Skeletal muscle satellite cell (primary cell): ENCODE data around the gene CNIH4.
"Not testable (repeated sequence)": the region's sequence is repeated elsewhere in the genome, so short reads cannot be mapped to it uniquely, and the experiment has no call there.

Source experiments
- H3K27me3 ChIP-seq: 2 replicates; pipeline ENCODE4 v1.7.0; 2013; ENCODE audit warnings: low read length; ENCODE audit not compliant: control insufficient read depth, insufficient read depth
- H3K36me3 ChIP-seq: 2 replicates; pipeline ENCODE4 v1.7.0; 2013; ENCODE audit warnings: mild to moderate bottlenecking, control low read depth, low read length; ENCODE audit not compliant: insufficient read depth
- H3K4me1 ChIP-seq: 2 replicates; pipeline ENCODE4 v1.7.0; 2013; ENCODE audit warnings: low read length; ENCODE audit not compliant: control insufficient read depth, insufficient read depth
- H3K4me2 ChIP-seq: 2 replicates; pipeline ENCODE4 v1.7.0; 2013; ENCODE audit warnings: mild to moderate bottlenecking, low read length
- H3K4me3 ChIP-seq: 2 replicates; pipeline ENCODE4 v1.7.0; 2013; ENCODE audit warnings: low read length
- H3K9ac ChIP-seq: 2 replicates; pipeline ENCODE4 v1.7.0; 2013; ENCODE audit warnings: mild to moderate bottlenecking, low read depth, low read length, moderate library complexity
- H3K9me3 ChIP-seq: replicated peaks from 2 replicates; pipeline ENCODE4 v1.7.0; 2013; ENCODE audit warnings: mild to moderate bottlenecking, control low read depth, low read length
- small RNA-seq: library from RNA; depleted of rRNA; stranded (forward); fragments of <200 nt; gene quantifications from one replicate; pipeline ENCODE3, GENCODE V24; 2012

Gene CNIH4

DNA sequence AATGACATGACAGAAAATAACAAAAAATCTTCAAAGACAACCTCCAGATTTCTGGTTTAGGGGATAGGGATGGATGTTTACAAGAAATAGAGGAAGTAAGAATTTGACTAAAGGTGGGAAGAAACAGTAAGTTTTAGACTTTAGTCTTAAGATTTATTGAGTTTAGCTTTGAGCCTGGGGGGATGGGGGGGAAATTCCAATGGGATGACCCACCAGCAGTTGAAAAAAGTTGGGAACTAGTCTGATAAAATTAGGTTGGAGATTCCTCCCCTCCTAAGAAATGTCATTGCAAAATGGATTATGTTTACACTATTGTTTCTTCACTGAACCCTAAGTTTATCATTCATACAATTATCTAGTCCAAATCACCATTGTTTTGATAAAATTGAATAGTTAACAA, 49.5 kb downstream of the CNIH4 start:
- Histone ChIP-seq H3K36me3 (peaks cover 85% of the 10 kb centered on the region), H3K9ac (no peak overlapping the region), H3K27me3 (no peaks in the 10 kb centered on the region), H3K4me3 (no peak overlapping the region), H3K4me1 (peaks cover 6% of the 10 kb centered on the region), H3K4me2 (no peak overlapping the region), H3K9me3 (no peaks in the 10 kb centered on the region)

DNA sequence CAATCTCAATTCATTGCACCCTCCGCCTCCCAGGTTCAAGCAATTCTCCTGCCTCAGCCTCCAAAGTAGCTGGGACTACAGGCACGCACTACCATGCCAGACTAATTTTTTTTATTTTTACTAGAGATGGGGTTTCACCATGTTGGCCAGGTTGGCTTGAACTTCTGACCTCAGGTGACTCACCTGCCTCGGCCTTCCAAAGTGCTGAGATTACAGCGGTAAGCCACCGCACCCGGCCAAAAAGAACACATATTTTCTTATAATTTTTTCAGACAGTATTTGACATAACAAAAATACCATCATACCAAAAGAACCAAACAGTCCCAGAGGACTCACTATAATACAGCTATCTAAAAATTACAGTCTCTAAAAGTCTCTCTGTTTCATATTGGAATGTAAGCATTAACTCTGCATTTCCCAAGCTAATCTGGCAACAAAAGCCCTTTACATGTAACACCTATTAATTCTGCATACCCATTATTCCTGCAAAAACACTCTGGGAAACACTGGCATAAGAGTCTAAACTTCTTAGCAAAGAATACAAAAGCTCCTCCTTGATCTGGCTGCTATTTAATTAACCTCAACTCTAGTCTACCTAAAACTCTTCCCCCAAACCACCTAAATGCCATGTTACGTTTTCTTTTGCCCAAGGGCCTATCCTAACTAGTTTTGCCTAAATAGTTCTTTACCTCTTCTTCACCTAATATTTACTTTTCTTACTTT, 51.1 kb downstream of the CNIH4 start:
- Histone ChIP-seq H3K27me3 (no peaks in the 10 kb centered on the region), H3K36me3 (peaks cover 80% of the 10 kb centered on the region), H3K4me2 (no peak overlapping the region), H3K9ac (no peak overlapping the region), H3K4me3 (no peak overlapping the region), H3K4me1 (peaks cover 6% of the 10 kb centered on the region), H3K9me3 (no peaks in the 10 kb centered on the region)

DNA sequence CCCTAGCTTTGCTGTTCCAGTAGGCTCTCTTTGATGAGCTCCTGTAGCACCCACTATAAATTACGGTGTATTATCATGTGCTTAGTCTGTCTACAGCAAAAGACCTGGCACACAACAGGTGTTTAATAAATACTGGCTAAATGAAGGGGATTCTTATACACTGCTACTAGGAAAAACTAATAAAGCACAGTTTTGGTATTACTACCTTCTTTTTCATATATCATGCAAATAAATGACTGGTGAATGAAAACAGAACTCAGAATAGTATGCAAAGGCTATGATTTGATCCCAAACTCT, 51.6 kb downstream of the CNIH4 start:
- H3K4me3 ChIP-seq: no peak overlapping the region
- H3K9me3 ChIP-seq: no peaks in the 10 kb centered on the region
- H3K4me1 ChIP-seq: peaks cover 6% of the 10 kb centered on the region
- peaks cover 79% of the 10 kb centered on the region for H3K36me3 ChIP-seq
- H3K27me3 ChIP-seq: no peaks in the 10 kb centered on the region
- H3K9ac ChIP-seq: no peak overlapping the region
- H3K4me2 ChIP-seq: no peak overlapping the region

DNA sequence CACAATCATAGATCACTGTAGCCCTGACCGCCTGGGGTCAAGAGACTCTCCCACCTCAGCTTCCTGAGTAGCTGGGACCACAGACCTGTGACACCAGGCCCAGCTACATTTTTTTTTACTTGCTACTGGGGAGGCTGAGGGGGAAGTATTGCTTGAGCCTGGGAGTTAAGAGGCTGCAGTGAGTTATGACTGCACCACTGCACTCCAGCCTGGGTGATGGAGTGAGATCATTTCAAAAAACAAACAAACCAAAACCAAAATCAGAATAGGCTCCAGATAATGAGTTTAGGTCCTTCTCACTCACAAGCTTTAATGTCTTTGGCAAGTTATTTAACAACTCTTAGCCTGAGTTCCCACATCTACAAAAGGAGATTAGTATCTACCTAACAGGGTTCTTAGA, 55.1 kb downstream of the CNIH4 start:
- no peak overlapping the region for H3K4me3 ChIP-seq
- peaks cover 62% of the 10 kb centered on the region for H3K36me3 ChIP-seq
- no peaks in the 10 kb centered on the region for H3K27me3 ChIP-seq
- no peak overlapping the region for H3K4me2 ChIP-seq
- no peaks in the 10 kb centered on the region for H3K4me1 ChIP-seq
- H3K9me3 ChIP-seq: no peaks in the 10 kb centered on the region
- H3K9ac ChIP-seq: no peak overlapping the region

DNA sequence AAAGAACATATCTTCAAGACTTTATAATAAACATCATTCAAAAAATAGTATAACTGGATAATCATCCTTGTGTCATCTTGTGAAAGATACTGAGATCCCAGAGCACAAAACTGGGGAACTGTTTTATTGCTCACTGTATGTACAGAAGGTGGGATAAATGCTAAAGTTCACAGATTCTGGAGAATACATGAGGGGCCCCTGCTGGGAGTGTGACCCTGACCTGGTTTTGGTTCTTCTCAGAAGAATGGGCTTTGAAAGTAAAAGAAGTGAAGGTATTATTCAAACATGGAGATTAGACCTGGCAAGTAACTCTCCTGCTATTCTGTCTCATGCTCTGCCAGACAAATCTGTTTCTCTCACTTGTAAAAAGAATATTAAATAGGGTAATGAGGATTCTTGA, 63.4 kb downstream of the CNIH4 start:
- H3K9ac ChIP-seq: no peak overlapping the region
- H3K9me3 ChIP-seq: no peaks in the 10 kb centered on the region
- H3K4me2 ChIP-seq: no peak overlapping the region
- H3K4me1 ChIP-seq: no peaks in the 10 kb centered on the region
- H3K4me3 ChIP-seq: no peak overlapping the region
- peaks cover 90% of the 10 kb centered on the region for H3K36me3 ChIP-seq
- H3K27me3 ChIP-seq: no peaks in the 10 kb centered on the region

DNA sequence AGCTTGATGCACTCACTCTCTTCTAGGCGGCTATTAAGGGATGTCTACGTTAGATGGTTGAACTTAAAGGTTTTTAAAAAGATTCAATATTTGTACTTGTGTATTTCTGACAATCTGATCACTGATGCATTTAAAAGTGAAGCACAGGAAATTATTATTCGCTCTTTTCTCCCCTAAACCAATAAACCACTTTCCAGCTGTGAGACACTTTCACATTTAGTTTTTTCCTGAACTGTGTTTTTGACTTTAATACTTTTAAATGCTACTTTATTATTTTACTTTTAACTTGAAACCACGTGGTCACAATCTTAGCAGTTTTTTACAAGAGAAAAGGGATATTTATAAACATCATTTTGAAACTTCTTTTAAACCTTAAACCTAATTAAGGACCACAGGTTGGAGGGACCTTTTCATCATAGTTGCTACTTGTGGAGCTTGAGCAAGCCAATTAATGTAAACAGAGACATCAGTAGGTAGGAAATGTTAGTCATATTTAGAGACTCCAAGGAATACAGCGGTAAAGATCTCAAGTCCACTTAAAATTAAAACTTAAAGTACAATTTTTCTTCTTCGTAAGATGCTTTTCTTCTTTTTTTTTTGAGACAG, 68.7 kb downstream of the CNIH4 start:
- Histone ChIP-seq H3K9ac (no peak overlapping the region), H3K9me3 (no peaks in the 10 kb centered on the region), H3K4me1 (peaks cover 22% of the 10 kb centered on the region), H3K27me3 (no peaks in the 10 kb centered on the region), H3K4me3 (no peak overlapping the region), H3K36me3 (peaks cover 67% of the 10 kb centered on the region), H3K4me2 (no peak overlapping the region)

DNA sequence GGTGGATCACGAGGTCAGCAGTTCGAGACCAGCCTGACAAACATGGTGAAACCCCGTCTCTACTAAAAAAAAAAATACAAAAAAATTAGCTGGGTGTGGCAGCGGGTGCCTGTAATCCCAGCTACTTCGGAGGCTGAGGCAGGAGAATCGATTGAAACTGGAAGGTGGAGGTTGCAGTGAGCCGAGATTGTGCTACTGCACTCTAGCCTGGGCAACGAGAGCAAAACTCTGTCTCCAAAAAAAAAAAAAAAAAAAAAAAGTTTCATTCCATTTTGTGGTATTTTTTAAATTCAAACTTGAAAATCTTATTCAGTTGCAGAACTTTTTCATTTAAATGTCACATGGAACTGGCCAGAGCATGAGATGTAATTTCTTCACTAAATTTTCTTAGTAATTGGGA, 70.2 kb downstream of the CNIH4 start:
- Histone ChIP-seq H3K4me1 (peaks cover 33% of the 10 kb centered on the region), H3K36me3 (peaks cover 60% of the 10 kb centered on the region), H3K4me2 (peak overlapping the region; percentile 41)
- H3K9me3 ChIP-seq, H3K9ac ChIP-seq, H3K27me3 ChIP-seq, H3K4me3 ChIP-seq: not testable (repeated sequence)

DNA sequence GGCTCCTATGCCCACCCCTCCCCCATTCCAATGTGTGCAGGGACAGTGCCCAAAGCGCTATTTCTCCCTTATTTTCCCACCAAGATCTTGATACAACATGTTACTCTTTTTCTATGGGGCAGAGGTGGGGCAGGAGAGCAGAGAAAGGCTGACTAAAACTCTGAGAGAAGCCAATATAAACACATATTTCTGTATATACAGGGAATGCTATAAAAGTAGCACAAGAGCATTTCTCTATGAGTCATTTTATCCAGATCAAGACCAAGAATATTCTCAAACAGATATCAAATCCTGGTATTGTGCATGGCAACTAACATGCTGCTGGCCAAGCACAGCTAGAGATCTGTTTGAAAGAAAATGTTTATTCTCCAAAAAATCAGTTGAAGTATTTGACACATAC, 70.7 kb downstream of the CNIH4 start:
- H3K27me3 ChIP-seq: no peaks in the 10 kb centered on the region
- no peak overlapping the region for H3K4me3 ChIP-seq
- H3K4me1 ChIP-seq: peaks cover 33% of the 10 kb centered on the region
- H3K4me2 ChIP-seq: peak overlapping the region; percentile 41
- no peaks in the 10 kb centered on the region for H3K9me3 ChIP-seq
- peak overlapping the region; percentile 5 for H3K9ac ChIP-seq
- H3K36me3 ChIP-seq: peaks cover 56% of the 10 kb centered on the region

DNA sequence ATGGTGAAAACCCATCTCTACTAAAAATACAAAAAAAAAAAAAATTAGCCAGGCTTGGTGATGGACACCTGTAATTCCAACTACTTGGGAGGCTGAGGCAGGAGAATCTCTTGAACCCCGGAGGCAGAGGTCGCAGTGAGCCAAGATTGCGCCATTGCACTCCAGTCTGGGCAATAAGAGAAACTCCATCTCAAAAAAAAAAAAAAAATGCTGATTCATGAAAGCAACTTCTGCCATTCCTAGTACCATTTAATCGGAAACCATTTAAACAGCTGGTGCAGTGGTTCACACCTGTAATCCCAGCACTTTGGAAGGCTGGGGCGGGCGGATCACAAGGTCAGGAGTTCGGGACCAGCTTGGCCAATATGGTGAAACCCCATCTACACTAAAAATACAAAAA, 72.0 kb downstream of the CNIH4 start:
- H3K4me1 ChIP-seq: peaks cover 33% of the 10 kb centered on the region
- H3K4me2 ChIP-seq, H3K27me3 ChIP-seq, H3K9me3 ChIP-seq, H3K4me3 ChIP-seq, H3K9ac ChIP-seq: not testable (repeated sequence)
- H3K36me3 ChIP-seq: peaks cover 48% of the 10 kb centered on the region

Small RNA genes lying within 50 kb of the gene (small RNA-seq; reads per million reads assigned to genes)
- gene MIR4742: 5.2 reads per million, percentile 86 among the genes with 10 or more reads in this experiment
